ENCODE data around the gene DYRK4. TPM values are rescaled to one million over a fixed set of nuclear protein-coding genes. Genes with fewer than 3 reads are reported as not detected.
A peak's percentile ranks its signal among the peaks of the same experiment; 100 is the strongest.

DYRK4 gene
- total and polyA plus RNA-seq, 2 of the 13 experiments (the other 11 are each of a cell fraction or from before 2014, with no cell fraction given), result 29.4 to 40.2 TPM

DNA sequence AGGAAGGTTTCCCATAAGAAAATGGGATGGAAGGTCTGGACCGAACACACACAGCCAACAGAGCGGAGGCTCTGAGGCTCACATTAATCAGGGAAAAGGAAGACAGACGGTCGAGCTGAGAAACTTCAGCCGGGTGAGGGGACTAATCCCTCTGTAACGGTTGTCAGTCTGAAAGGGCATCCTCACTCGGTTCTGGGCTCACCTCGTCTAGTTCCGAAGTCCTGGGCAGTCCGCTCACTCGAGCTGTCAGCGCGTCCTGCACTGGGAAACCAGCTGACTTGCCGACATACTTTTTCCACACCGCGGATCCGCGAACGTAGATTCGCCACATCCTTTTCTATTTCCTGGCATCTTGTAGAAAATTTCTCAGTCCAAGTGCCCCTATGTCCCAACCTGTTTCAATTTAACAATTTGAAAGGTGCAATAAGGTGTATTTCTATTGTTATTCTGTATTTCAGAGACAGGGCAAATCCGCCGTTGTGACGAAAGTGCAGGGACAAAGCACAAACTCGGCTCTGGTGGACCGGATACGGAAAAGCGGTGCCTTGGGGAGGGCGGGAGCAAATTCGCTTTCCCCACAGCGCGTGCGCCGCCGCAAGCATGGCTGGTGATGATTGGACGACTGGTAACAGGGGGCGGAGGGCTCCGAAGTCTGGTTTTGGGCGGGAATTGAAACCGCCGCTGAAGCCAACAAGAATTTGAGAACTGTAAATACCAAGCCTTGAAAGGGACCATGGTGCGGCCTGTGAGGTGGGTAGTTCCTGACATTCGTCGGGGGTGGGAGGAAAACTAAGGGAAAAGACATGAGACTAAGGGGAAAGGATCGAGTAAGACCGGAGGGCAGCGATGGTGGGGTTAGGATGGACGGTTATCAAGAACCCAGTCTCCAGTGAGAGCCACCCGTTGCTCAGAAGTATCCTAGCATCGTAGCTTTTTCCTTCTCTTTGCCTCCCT lies 23.5 kb upstream of the DYRK4 start, which contains the start of gene RAD51AP1 (continued):
- TF ChIP-seq ZNF605 (CRISPR knock-in tag; IDR thresholded peaks at IDR 0.05) (no peak), SIN3A (IDR thresholded peaks at IDR 0.05; ENCODE audit: borderline replicate concordance, low read depth, low read length) (peak; percentile 88), ASH2L (IDR thresholded peaks at IDR 0.05; ENCODE audit: insufficient read length, low read depth, low read length) (peak; percentile 100), ZNF749 (CRISPR knock-in tag; IDR thresholded peaks at IDR 0.05; ENCODE audit: borderline replicate concordance) (no peak), MYNN (CRISPR knock-in tag; IDR thresholded peaks at IDR 0.05; ENCODE audit: low read depth) (no peak), POLR2AphosphoS5 (IDR thresholded peaks at IDR 0.05; ENCODE audit: low read depth, low read length) (peak; percentile 66), MEIS1 (CRISPR knock-in tag; IDR thresholded peaks at IDR 0.05; ENCODE audit: borderline replicate concordance) (peak; percentile 46; the same call in 1 of the 2 replicates), IKZF4 (CRISPR knock-in tag; IDR thresholded peaks at IDR 0.05; ENCODE audit: borderline replicate concordance, low read depth, not compliant biosample characterization) (no peak), YEATS4 (CRISPR knock-in tag; IDR thresholded peaks at IDR 0.05; ENCODE audit: borderline replicate concordance) (no peak; the same call in 1 of the 2 replicates), AKNA (CRISPR knock-in tag; IDR thresholded peaks at IDR 0.05; ENCODE audit: borderline replicate concordance) (no peak), AHR (CRISPR knock-in tag; IDR thresholded peaks at IDR 0.05) (no peak), KDM3A (CRISPR knock-in tag; IDR thresholded peaks at IDR 0.05; ENCODE audit: low read depth) (no peak), ZNF430 (CRISPR knock-in tag; IDR thresholded peaks at IDR 0.05) (no peak), ZNF800 (CRISPR knock-in tag; IDR thresholded peaks at IDR 0.05) (no peak), ZFP41 (CRISPR knock-in tag; IDR thresholded peaks at IDR 0.05; ENCODE audit: borderline replicate concordance) (no peak), ZFP1 (CRISPR knock-in tag; IDR thresholded peaks at IDR 0.05) (no peak), ZNF558 (CRISPR knock-in tag; IDR thresholded peaks at IDR 0.05; ENCODE audit: borderline replicate concordance) (no peak)
- TF ChIP-seq, protein P1, sequence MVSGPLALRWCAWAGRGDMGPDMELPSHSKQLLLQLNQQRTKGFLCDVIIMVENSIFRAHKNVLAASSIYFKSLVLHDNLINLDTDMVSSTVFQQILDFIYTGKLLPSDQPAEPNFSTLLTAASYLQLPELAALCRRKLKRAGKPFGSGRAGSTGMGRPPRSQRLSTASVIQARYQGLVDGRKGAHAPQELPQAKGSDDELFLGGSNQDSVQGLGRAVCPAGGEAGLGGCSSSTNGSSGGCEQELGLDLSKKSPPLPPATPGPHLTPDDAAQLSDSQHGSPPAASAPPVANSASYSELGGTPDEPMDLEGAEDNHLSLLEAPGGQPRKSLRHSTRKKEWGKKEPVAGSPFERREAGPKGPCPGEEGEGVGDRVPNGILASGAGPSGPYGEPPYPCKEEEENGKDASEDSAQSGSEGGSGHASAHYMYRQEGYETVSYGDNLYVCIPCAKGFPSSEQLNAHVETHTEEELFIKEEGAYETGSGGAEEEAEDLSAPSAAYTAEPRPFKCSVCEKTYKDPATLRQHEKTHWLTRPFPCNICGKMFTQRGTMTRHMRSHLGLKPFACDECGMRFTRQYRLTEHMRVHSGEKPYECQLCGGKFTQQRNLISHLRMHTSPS (CRISPR knock-in tag; IDR thresholded peaks at IDR 0.05; ENCODE audit: low read depth), result no peak
